ENCODE results near the gene ISLR2. TPM values are rescaled to one million over a fixed set of nuclear protein-coding genes. Genes with fewer than 3 reads are reported as not detected.
A peak's percentile ranks its signal among the peaks of the same experiment; 100 is the strongest.

The ISLR2 gene
- total and polyA plus RNA-seq, 8 donors, result 0.19 to 4.4 (median 0.30) TPM; not detected in 3

DNA sequence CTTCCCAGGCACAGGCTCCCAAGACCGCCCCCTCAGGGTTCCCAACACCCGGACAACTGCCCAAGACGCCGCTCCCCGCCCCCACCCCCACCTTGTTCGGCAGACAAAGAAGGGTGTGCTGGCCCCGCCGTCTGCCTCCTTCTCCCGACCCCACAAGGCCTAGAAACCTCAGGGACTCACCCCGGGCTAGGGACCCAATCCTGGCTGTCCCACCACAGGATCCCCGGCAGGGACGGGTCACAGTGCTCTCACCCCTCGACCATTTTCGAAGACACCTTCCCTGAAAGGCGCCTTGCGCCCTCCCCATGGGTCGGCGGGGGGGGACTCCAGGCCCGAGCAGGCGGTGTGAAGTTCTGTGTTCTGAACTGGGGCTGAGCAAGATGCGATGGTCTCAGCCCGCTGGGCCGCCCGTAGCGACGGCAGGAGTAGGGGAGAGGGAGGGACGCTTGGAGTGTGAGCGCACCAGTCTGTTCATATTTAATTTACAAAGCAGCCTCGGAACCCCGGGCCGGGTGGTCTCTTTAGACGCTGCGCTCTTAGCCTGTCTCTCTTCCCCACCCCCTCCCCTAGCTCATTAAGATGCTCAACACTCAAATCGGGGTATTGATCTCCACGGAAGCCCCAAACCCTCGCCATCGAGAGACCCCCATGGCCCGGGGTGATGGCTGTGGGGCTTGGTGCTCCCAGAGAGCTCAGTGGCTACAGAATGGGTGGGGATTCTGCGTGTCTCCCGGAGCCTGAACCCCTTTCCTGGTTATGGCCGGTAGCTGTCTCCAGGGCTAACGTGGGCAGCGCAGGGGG lies 1.4 kb upstream of the ISLR2 start:
- H3K4me1 ChIP-seq, result peaks cover 28 to 61% (median 44%) of the 10 kb centered on the region in 4 donors
- no peak for TF ChIP-seq POLR2AphosphoS5 (IDR thresholded peaks at IDR 0.05)
- no peak for TF ChIP-seq EP300 (IDR thresholded peaks at IDR 0.05)
- TF ChIP-seq CTCF (IDR thresholded peaks at IDR 0.05), result no peak
- TF ChIP-seq POLR2A (IDR thresholded peaks at IDR 0.05), result no peak
- peak overlapping the region in 3 of 4 donors; percentile 9 to 49 (median 12) for H3K4me3 ChIP-seq
- no peak overlapping the region for H3K27ac ChIP-seq
- intact Hi-C loops (cut with DNase I; ENCODE audit: low total_unique reads), result loop anchor here (5.0 kb wide), 2 partner anchors 178 to 193 kb away; no protein-coding TSS in a partner anchor
- 3 to 5% (median 4%) methylated on average over 21 to 43 of the region's 43 CpGs for WGBS, 5 donors
- no peaks in the 10 kb centered on the region for H3K36me3 ChIP-seq
- peak in 1 of 2 donors; percentile 42 for DNase-seq
- peaks cover 0 to 12% (median 3%) of the 10 kb centered on the region in 4 donors for H3K9me3 ChIP-seq
- peaks cover 53 to 100% (median 92%) of the 10 kb centered on the region in 3 donors for H3K27me3 ChIP-seq

GRCh38 chr15:74129586-74130154 lies 716 bp upstream of the ISLR2 start:
- intact Hi-C loops (cut with DNase I; ENCODE audit: low total_unique reads), result loop anchor here (5.0 kb wide), 2 partner anchors 178 to 193 kb away; no protein-coding TSS in a partner anchor
- TF ChIP-seq EP300 (IDR thresholded peaks at IDR 0.05) (no peak), POLR2AphosphoS5 (IDR thresholded peaks at IDR 0.05) (no peak), POLR2A (IDR thresholded peaks at IDR 0.05) (no peak), CTCF (IDR thresholded peaks at IDR 0.05) (no peak)
- H3K9me3 ChIP-seq, result peaks cover 0 to 15% (median 3%) of the 10 kb centered on the region in 4 donors
- no peak overlapping the region for H3K27ac ChIP-seq
- peak overlapping the region in 3 of 4 donors; percentile 9 to 22 (median 12) for H3K4me3 ChIP-seq
- peaks cover 59 to 100% (median 95%) of the 10 kb centered on the region in 3 donors for H3K27me3 ChIP-seq
- H3K36me3 ChIP-seq, result no peaks in the 10 kb centered on the region
- DNase-seq, result peak in 1 of 2 donors; percentile 41
- 3 to 6% (median 3%) methylated on average over 31 to 40 of the region's 40 CpGs for WGBS, 5 donors
- H3K4me1 ChIP-seq, result peaks cover 35 to 68% (median 50%) of the 10 kb centered on the region in 4 donors

DNA sequence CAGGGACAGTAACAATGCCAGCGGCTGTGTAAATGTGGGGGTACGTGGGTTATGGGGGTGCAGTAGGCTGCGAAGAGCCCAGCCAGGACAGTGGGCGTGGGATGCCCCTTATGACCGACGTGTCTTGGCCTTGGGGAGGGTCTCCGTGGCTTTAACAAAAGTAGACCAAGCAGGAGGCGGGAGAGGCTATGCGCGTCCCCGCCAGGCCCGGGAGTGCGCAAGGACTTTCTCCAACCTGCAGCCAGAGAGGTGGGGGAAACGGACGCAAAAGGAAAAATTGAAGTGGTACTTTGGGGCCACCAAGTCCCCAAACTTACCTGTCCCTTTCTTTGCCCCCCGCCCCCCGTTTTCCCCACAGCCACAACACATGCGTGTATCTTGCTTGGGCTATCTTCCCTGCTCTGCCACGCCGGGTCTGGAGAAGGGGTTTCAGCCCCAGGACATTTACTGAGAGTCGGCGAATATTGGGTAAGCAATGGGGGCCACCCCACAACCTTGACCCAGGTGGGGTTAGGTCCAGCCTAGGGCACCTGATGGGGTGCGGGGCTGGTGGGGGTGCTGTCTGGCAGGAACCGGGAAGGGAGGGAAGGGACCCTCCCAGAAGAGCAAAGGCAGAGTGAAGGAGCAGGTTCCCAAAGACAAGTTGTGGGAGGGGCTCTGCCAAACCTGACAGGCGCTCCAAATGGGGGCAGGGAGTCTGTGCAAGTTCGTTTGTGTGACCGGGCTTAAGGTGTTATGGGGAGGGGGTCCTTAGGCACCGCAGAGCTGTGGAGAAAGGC lies 652 bp downstream of the ISLR2 start:
- intact Hi-C loops (cut with DNase I; ENCODE audit: low total_unique reads), result no loop called here
- H3K27me3 ChIP-seq, result peaks cover 59 to 100% (median 97%) of the 10 kb centered on the region in 3 donors
- DNase-seq, result no peak
- H3K36me3 ChIP-seq, result no peaks in the 10 kb centered on the region
- no peak overlapping the region for H3K27ac ChIP-seq
- peak overlapping the region in 1 of 4 donors; percentile 9 for H3K4me3 ChIP-seq
- WGBS, 5 donors, result 8 to 22% (median 9%) methylated on average over 28 of the region's 28 CpGs
- TF ChIP-seq POLR2AphosphoS5 (IDR thresholded peaks at IDR 0.05), result no peak
- no peak for TF ChIP-seq CTCF (IDR thresholded peaks at IDR 0.05)
- no peak for TF ChIP-seq POLR2A (IDR thresholded peaks at IDR 0.05)
- no peak for TF ChIP-seq EP300 (IDR thresholded peaks at IDR 0.05)
- H3K9me3 ChIP-seq, result peaks cover 0 to 15% (median 3%) of the 10 kb centered on the region in 4 donors
- H3K4me1 ChIP-seq, result peaks cover 44 to 81% (median 62%) of the 10 kb centered on the region in 4 donors

All from stomach (tissue), 9 donors.